ENCODE data around the gene MLPH. TPM values are rescaled to one million over a fixed set of nuclear protein-coding genes. Genes with fewer than 3 reads are reported as not detected.

The MLPH gene, protein sequence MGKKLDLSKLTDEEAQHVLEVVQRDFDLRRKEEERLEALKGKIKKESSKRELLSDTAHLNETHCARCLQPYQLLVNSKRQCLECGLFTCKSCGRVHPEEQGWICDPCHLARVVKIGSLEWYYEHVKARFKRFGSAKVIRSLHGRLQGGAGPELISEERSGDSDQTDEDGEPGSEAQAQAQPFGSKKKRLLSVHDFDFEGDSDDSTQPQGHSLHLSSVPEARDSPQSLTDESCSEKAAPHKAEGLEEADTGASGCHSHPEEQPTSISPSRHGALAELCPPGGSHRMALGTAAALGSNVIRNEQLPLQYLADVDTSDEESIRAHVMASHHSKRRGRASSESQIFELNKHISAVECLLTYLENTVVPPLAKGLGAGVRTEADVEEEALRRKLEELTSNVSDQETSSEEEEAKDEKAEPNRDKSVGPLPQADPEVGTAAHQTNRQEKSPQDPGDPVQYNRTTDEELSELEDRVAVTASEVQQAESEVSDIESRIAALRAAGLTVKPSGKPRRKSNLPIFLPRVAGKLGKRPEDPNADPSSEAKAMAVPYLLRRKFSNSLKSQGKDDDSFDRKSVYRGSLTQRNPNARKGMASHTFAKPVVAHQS
- not detected for total RNA-seq

DNA sequence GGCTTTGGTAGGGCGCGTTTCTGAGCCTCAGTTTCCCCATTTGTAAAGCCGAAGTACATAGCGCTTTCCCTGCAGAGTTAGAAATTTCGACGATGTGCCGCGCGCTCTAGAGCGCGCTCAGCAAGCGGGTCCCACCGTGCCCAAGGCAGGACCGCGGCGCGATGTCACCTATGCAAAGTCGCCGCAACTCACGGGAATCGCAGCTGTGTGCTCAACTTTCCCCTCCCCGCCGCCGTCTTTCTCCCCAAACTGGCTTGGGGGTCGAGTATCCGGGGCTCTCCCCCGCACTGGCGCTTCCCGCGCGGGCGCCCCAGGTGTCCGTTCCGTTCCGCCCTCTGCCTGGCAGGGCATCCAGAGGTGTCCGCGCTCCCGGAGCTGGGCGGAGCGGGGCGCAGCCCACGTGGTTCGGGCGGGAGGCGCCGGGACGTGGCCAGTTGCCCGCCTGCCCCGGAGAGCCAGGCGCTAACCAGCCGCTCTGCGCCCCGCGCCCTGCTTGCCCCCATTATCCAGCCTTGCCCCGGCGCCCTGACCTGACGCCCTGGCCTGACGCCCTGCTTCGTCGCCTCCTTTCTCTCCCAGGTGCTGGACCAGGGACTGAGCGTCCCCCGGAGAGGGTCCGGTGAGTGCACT lies at the start of gene MLPH:
Gene MLPH (plus strand): TSS at position 433 of the 630 bp plus-strand sequence. CDS start 6,176 bp downstream, outside the sequence.
- Mint-ChIP-seq H3K27ac (no peak within 1 kb of the TSS), H3K36me3 (peaks cover 5% of the 10 kb centered on the region), H3K4me3 (no peak within 1 kb of the TSS), H3K27me3 (peaks cover 46% of the 10 kb centered on the region), H3K4me1 (ENCODE audit: low read depth) (no peaks in the 10 kb centered on the region), H3K9me3 (peaks cover 15% of the 10 kb centered on the region)
- intact Hi-C loops (cut with micrococcal nuclease), result no loop called here
- ChIA-PET CTCF (no interaction called here), POLR2A (no interaction called here)
- no peak for DNase-seq

DNA sequence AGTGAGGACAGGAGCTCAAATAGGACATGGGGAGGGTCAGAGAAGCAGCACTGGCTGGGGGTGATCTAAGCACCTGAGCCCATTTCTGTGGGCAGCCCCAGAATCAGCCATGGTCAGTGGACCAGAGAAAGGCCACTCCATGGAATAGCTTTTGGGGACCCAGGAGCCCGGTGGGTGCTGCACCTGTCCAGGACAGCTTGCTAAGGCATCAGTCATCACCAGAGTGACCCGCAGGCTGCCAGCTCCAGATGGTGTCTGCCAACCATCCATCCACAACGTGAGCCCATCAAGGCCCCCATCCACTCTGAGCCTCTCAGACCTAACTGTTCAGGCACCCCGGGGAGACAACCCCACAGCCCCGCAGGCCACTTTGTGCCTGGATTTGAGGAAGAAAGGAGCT lies 49.5 kb upstream of the MLPH start:
- POLR2A ChIA-PET, result no interaction called here
- peak overlapping the region; percentile 56 for H3K27ac Mint-ChIP-seq
- intact Hi-C loops (cut with micrococcal nuclease), result loop anchor here (10.0 kb wide), 1 partner anchor 377 kb away; no protein-coding TSS in a partner anchor
- H3K4me1 Mint-ChIP-seq (ENCODE audit: low read depth), result peaks cover 96% of the 10 kb centered on the region
- peaks cover 2% of the 10 kb centered on the region for H3K9me3 Mint-ChIP-seq
- H3K36me3 Mint-ChIP-seq, result peaks cover under 1% of the 10 kb centered on the region
- H3K4me3 Mint-ChIP-seq, result no peak overlapping the region
- H3K27me3 Mint-ChIP-seq, result no peaks in the 10 kb centered on the region
- CTCF ChIA-PET, result interaction anchor here (0.8 to 2.3 kb wide), 4 partner anchors 10 to 39 kb away, joined by 3 to 15 read pairs (median 6); no protein-coding TSS in a partner anchor
- DNase-seq, result no peak

DNA sequence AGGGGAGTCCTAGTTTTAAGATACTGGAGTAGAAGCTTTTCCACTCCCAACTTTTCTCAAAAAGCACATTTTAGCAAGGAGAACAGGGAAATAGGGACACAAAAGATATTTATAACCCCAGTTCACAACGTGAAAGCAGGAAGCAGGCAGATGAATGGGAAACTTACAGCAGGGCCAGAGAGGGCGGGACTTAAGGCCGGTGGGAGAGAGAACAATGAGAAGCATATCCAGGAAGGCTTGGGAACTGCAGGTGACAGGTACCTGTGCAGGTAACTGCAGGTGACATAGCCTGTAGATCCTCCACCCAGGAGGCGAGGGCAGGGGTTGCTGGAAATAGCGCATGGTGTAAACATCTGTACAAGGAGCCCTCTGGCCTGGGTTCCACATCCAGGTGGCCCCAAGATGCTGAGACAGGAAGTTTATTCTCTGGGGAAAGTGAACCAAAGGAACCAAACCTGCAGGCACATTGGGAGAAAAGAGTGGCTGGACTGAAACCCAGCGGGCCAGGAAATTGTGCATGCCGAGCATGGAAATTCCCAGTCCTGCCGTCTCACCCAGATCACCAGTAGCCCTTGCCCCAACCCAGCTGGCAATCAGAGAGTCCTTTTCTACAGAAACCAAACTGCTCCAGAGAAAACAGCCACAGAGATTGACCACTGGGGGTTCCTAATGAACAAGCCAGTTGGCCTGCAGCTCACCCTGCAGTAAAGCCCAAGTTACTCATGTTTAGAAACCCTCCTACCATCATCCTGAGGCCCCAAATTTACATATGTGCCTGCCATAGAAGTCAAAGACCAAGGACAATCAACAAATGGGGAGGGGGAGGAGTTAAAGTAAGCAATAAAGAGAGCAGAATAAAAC lies 48.7 kb upstream of the MLPH start:
- peak overlapping the region; percentile 56 for H3K27ac Mint-ChIP-seq
- intact Hi-C loops (cut with micrococcal nuclease), result loop anchor here (10.0 kb wide), 1 partner anchor 376 kb away; no protein-coding TSS in a partner anchor
- DNase-seq, result no peak
- H3K4me3 Mint-ChIP-seq, result peak overlapping the region; percentile 6
- ChIA-PET POLR2A (no interaction called here), CTCF (interaction anchor here (0.8 to 2.3 kb wide), 4 partner anchors 11 to 38 kb away, joined by 3 to 15 read pairs (median 6); no protein-coding TSS in a partner anchor)
- H3K36me3 Mint-ChIP-seq, result no peaks in the 10 kb centered on the region
- no peaks in the 10 kb centered on the region for H3K27me3 Mint-ChIP-seq
- peaks cover 2% of the 10 kb centered on the region for H3K9me3 Mint-ChIP-seq
- peaks cover 95% of the 10 kb centered on the region for H3K4me1 Mint-ChIP-seq (ENCODE audit: low read depth)

DNA sequence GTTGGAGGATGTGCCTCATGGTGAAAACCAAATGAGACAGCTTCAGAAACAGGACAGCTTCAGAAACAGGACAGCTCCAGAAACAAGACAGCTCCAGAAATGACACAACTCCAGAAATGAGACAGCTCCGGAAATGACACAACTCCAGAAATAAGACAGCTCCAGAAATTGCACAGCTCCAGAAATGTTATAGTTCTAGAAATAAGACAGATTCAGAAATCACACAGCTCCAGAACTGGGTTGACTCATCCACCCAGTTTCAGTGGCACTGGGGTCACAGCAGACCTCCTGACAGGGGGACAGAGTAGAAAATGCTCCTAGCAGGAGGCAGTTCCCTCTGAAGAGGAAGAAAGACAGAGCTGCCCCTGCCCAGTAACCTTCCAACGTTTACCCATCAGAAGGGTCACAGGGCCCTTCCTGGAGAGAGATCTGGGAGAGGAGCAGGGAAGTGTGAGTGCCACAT lies 46.2 kb upstream of the MLPH start:
- H3K27me3 Mint-ChIP-seq, result peaks cover 2% of the 10 kb centered on the region
- no peaks in the 10 kb centered on the region for H3K36me3 Mint-ChIP-seq
- peaks cover 82% of the 10 kb centered on the region for H3K4me1 Mint-ChIP-seq (ENCODE audit: low read depth)
- ChIA-PET CTCF (interaction anchor here (0.8 to 5.0 kb wide), 6 partner anchors 10 to 72 kb away, joined by 3 to 62 read pairs (median 16); no protein-coding TSS in a partner anchor), POLR2A (interaction anchor here (0.7 to 3.7 kb wide), 7 partner anchors 11 to 286 kb away, joined by 3 to 90 read pairs (median 6); no protein-coding TSS in a partner anchor)
- H3K9me3 Mint-ChIP-seq, result peaks cover 2% of the 10 kb centered on the region
- peak overlapping the region; percentile 45 for H3K4me3 Mint-ChIP-seq
- intact Hi-C loops (cut with micrococcal nuclease), result loop anchor here (1.0 to 2.0 kb wide), 9 partner anchors 9 to 558 kb away; no protein-coding TSS in a partner anchor
- peak; percentile 86 for DNase-seq
- peak overlapping the region; percentile 98 for H3K27ac Mint-ChIP-seq

DNA sequence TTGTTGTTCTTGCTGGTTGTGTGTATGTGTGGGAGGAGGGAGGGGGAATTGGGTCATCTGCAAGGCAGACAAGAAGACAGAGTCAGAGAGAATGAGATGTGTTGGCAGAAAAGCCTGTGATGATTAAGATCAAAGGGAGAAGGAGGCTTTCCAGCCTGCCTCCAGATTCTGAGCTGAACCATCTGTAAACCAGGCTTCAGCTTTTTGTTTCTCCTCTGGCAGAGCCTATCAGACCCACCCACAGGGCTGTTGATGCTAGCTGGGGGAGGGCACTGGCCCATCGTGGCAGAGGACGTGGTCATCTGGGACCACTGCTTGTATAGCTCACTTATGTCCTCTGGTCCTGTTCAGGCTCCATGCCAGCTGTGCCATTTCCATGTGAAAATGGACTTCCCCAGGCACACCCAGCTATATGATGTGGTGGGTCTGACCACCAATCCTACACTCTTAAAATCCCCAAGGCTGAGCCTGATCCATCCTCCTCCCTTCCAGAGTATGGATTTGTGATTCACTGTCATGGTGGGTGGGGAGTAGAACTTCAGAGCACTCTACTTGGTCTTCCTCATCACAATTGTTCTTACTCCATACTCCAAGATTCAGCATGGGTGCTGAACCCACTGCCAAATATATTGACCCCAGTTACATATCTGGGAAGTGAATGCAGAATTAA lies 45.3 kb upstream of the MLPH start:
- Mint-ChIP-seq H3K36me3 (no peaks in the 10 kb centered on the region), H3K4me3 (peak overlapping the region; percentile 40), H3K4me1 (ENCODE audit: low read depth) (peaks cover 73% of the 10 kb centered on the region), H3K27ac (peak overlapping the region; percentile 98), H3K9me3 (peaks cover 2% of the 10 kb centered on the region), H3K27me3 (peaks cover 2% of the 10 kb centered on the region)
- POLR2A ChIA-PET, result interaction anchor here (0.8 to 3.7 kb wide), 6 partner anchors 8 to 287 kb away, joined by 3 to 90 read pairs (median 8); no protein-coding TSS in a partner anchor
- CTCF ChIA-PET, result interaction anchor here (1.2 to 5.0 kb wide), 6 partner anchors 9 to 34 kb away, joined by 3 to 62 read pairs (median 16); no protein-coding TSS in a partner anchor
- peak; percentile 69 for DNase-seq
- intact Hi-C loops (cut with micrococcal nuclease), result loop anchor here (1.0 to 2.0 kb wide), 9 partner anchors 9 to 557 kb away; no protein-coding TSS in a partner anchor

DNA sequence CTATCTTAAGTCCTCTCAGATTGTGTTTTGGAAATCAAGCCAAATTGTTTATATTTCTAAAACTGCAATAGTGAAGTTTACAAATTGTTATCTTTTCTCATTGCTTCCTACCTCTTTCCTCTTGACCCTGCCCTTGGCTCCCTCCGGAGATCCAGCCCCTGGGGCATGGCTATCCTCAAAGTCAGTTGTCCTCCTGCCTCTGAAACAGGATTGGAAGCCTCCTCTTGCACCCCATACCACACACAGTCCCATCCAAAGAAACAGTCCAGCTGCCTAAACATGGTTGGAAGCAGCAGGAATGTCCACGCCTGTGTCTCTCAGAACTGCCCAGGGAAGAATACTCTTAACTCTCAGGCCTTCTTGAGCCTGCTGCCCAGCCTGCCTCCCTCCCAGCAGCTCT lies 43.0 kb upstream of the MLPH start:
- intact Hi-C loops (cut with micrococcal nuclease), result no loop called here
- Mint-ChIP-seq H3K27ac (no peak overlapping the region), H3K27me3 (peaks cover 2% of the 10 kb centered on the region), H3K9me3 (peaks cover 2% of the 10 kb centered on the region), H3K36me3 (no peaks in the 10 kb centered on the region), H3K4me1 (ENCODE audit: low read depth) (peaks cover 56% of the 10 kb centered on the region), H3K4me3 (no peak overlapping the region)
- DNase-seq, result no peak
- ChIA-PET CTCF (interaction anchor here (2.3 to 5.0 kb wide), 2 partner anchors 23 to 31 kb away, joined by 8 to 62 read pairs; no protein-coding TSS in a partner anchor), POLR2A (interaction anchor here (1.0 kb wide), 1 partner anchor 290 kb away, joined by 3 read pairs; no protein-coding TSS in a partner anchor)

DNA sequence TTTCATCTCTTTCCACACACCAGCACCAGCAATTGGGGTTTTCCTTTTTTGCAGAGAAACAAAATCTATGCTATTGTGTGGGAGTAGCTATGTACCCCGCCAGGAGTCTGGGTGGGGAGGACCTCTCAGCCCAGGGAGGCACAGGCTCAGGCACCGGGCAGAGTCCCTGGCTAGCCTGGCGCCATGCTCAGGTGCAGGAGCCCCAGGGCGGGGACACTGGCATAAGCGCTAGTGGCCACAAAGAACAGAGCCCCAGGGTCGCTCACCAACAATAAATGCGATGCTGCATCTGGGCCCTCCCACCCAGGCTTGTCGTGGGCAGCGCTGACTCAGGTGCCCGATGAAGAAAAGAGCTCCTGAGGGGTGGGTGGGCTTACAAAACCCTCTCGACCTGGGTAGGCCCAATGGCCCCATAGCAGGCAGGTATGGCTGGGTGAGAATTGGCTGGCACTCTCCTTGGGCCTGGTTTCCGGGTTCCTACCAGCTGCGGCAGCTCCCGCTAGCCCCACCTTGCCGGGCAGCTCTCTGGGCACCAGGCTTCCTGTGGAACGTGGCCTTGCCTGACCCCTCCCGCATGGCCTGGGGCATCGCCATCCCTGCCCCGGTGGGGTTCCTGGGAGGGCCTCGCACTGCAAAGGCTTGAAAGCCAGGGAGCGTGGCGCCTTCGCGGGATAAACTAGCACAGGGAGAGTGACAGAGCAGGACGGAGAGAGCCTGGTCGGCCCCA lies 41.3 kb upstream of the MLPH start:
- peaks cover 2% of the 10 kb centered on the region for H3K27me3 Mint-ChIP-seq
- no peak overlapping the region for H3K27ac Mint-ChIP-seq
- peaks cover 43% of the 10 kb centered on the region for H3K4me1 Mint-ChIP-seq (ENCODE audit: low read depth)
- no peak overlapping the region for H3K4me3 Mint-ChIP-seq
- H3K9me3 Mint-ChIP-seq, result no peaks in the 10 kb centered on the region
- ChIA-PET CTCF (interaction anchor here (1.7 kb wide), 1 partner anchor 30 kb away, joined by 3 read pairs; no protein-coding TSS in a partner anchor), POLR2A (no interaction called here)
- no peaks in the 10 kb centered on the region for H3K36me3 Mint-ChIP-seq
- intact Hi-C loops (cut with micrococcal nuclease), result no loop called here
- no peak for DNase-seq

DNA sequence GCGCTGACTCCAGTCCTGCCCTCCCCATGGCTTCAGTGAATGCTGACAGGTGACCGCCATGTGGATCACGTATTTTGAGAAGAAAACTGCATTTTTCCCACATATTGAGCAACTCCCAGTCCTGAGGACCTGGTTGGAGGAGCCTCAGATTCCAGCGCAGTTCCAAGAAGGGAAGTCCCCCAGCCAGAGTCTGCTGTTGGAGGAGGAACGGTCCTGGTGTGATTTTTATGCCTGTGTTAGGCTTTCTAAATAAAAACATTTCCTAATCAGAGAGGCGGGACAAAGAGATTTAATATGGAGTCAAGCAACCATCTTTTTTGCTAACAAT lies 40.7 kb upstream of the MLPH start:
- Mint-ChIP-seq H3K9me3 (no peaks in the 10 kb centered on the region), H3K36me3 (no peaks in the 10 kb centered on the region), H3K4me1 (ENCODE audit: low read depth) (peaks cover 37% of the 10 kb centered on the region), H3K27me3 (peaks cover 2% of the 10 kb centered on the region), H3K4me3 (no peak overlapping the region), H3K27ac (no peak overlapping the region)
- POLR2A ChIA-PET, result no interaction called here
- CTCF ChIA-PET, result interaction anchor here (1.7 kb wide), 1 partner anchor 29 kb away, joined by 3 read pairs; no protein-coding TSS in a partner anchor
- intact Hi-C loops (cut with micrococcal nuclease), result no loop called here
- no peak for DNase-seq

DNA sequence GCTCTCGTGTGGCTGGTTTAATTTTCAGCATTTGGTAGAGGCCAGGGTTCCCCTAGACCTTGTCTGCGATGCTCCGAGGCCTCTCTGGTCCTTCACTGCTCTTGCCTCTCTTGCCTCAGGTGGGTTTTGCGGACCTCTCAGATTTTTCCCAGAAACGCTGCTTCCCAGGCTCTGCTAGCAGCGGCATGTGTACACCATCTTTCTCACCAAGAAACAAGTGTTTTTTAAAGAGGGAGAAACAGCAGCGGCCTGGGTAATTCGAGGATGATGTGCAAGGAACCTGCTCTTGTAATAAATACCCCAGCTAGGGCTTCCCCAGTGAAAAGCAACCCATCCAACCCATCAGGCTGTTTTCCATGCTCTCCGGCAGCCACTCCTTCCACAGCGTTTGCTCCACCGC lies 39.6 kb upstream of the MLPH start:
- Mint-ChIP-seq H3K4me1 (ENCODE audit: low read depth) (peaks cover 25% of the 10 kb centered on the region), H3K9me3 (no peaks in the 10 kb centered on the region), H3K4me3 (no peak overlapping the region), H3K36me3 (no peaks in the 10 kb centered on the region), H3K27me3 (peaks cover 2% of the 10 kb centered on the region), H3K27ac (no peak overlapping the region)
- intact Hi-C loops (cut with micrococcal nuclease), result no loop called here
- POLR2A ChIA-PET, result no interaction called here
- DNase-seq, result no peak
- CTCF ChIA-PET, result no interaction called here

DNA sequence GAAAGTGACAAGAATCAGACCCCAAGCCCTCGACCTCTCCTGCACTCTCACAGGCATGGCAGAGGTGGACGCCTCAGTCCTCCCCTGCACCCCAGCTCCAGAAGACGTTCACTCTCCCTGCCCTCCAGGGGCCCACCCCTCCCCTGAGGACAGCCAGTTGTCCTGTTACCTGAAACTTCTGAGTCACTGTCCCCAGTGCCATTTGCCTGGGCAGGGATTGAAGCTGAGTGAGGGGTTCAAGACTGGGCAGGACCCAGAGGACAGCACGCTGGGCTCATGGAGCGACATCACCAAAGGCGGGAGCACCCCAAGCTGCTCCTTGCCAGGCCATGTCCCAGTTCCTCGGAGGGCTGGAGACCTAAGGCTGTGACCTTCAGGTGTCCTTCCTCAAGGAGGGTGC lies 38.9 kb upstream of the MLPH start:
- Mint-ChIP-seq H3K27ac (no peak overlapping the region), H3K4me3 (no peak overlapping the region), H3K36me3 (no peaks in the 10 kb centered on the region), H3K27me3 (peaks cover 2% of the 10 kb centered on the region), H3K4me1 (ENCODE audit: low read depth) (peaks cover 19% of the 10 kb centered on the region), H3K9me3 (no peaks in the 10 kb centered on the region)
- ChIA-PET POLR2A (no interaction called here), CTCF (no interaction called here)
- intact Hi-C loops (cut with micrococcal nuclease), result no loop called here
- no peak for DNase-seq

Measured in activated CD4-positive, alpha-beta memory T cell treated with anti-CD3 and anti-CD28 coated beads for 36 hours (primary cell).